NB4 (cell line): ENCODE results near the gene GPRC5A.
"Not testable (repeated sequence)": the region's sequence is repeated elsewhere in the genome, so short reads cannot be mapped to it uniquely, and the experiment has no call there.

ENCODE experiments used
- DNase-seq: peaks from one replicate; pipeline ENCODE4 v3.0.0; 2010; ENCODE audit warnings: low read depth
- H3K4me3 ChIP-seq: one replicate; pipeline ENCODE4 v1.5.1; 2011; ENCODE audit warnings: mild to moderate bottlenecking, low read depth, low read length, moderate library complexity
- CTCF ChIP-seq: IDR thresholded peaks from one replicate; pipeline ENCODE4 v1.5.1; 2012; ENCODE audit warnings: low read depth, low read length
- MAX ChIP-seq: IDR thresholded peaks from 2 replicates; pipeline ENCODE4 v1.6.1; 2011; ENCODE audit warnings: low read depth, low read length
- MYC ChIP-seq: IDR thresholded peaks from 2 replicates; pipeline ENCODE4 v1.6.1; 2011; ENCODE audit warnings: low read depth, low read length
- POLR2A ChIP-seq: IDR thresholded peaks from 2 replicates; pipeline ENCODE4 v1.6.1; 2011; ENCODE audit warnings: mild to moderate bottlenecking; ENCODE audit not compliant: insufficient read length; ENCODE audit errors: extremely low read depth

GPRC5A gene

GRCh38 chr12:12891080-12891880 is at the start of gene GPRC5A:
TSS of gene GPRC5A (plus strand) at chr12:12891562. CDS start at chr12:12908250, 16,688 bp downstream.
- TF ChIP-seq MYC: no peak
- no peak for TF ChIP-seq MAX
- no peak for TF ChIP-seq CTCF
- no peak for TF ChIP-seq POLR2A
- no peak within 1 kb of the TSS for H3K4me3 ChIP-seq
- DNase-seq: peak; percentile 54

GRCh38 chr12:12845794-12846243 is 45.5 kb upstream of the GPRC5A start:
- H3K4me3 ChIP-seq: no peak overlapping the region
- no peak for DNase-seq
- TF ChIP-seq CTCF (no peak), MYC (no peak), POLR2A (no peak)

GRCh38 chr12:12846780-12847179 is 44.6 kb upstream of the GPRC5A start:
- DNase-seq: not testable (repeated sequence)

GRCh38 chr12:12853435-12853834 is 37.9 kb upstream of the GPRC5A start:
- no peak for DNase-seq

More at GRCh38 chr12:12846780-12847179, 44.6 kb upstream of the GPRC5A start:
- H3K4me3 ChIP-seq: not testable (repeated sequence)

GRCh38 chr12:12859690-12860089 is 31.7 kb upstream of the GPRC5A start:
- H3K4me3 ChIP-seq: no peak overlapping the region
- no peak for DNase-seq
- no peak for TF ChIP-seq MYC
- TF ChIP-seq MAX: no peak
- no peak for TF ChIP-seq CTCF
- no peak for TF ChIP-seq POLR2A

More at GRCh38 chr12:12853435-12853834, 37.9 kb upstream of the GPRC5A start:
- no peak for TF ChIP-seq MYC
- TF ChIP-seq POLR2A: no peak
- TF ChIP-seq CTCF: no peak
- no peak for TF ChIP-seq MAX
- H3K4me3 ChIP-seq: no peak overlapping the region

- no peak for DNase-seq
- no peak overlapping the region for H3K4me3 ChIP-seq
- no peak for TF ChIP-seq MAX
- no peak for TF ChIP-seq POLR2A
- TF ChIP-seq CTCF: no peak
- TF ChIP-seq MYC: no peak
Observed at GRCh38 chr12:12864243-12864642, 27.1 kb upstream of the GPRC5A start.
